Measurements from ENCODE around the gene TUBG2. TPM values are rescaled to one million over a fixed set of nuclear protein-coding genes. Genes with fewer than 3 reads are reported as not detected.

Gene TUBG2
- total and polyA plus RNA-seq, 8 donors = 13.1 to 40.2 (median 31.8) TPM

DNA sequence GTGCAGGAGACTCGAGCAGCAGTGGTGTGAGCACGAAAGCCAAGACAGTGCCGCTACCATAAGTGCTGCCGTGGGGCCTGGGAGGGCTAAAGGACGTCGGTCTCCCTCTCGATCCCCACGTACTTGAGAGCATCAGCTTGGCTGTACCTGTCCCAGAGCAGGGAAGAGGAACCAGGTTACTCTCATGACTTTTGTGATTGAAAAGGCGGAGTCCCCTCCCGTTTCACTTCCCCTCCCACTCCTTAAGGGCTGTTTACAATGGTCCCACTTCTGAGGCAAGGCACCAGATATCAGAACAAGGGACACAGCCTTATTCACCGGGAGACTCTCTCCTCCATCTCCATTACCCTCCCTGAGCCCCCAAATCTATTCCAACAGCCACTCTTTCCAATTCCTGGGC is 43.4 kb downstream of the TUBG2 start:
- peaks cover 0 to 86% of the 10 kb centered on the region in 2 donors for H3K36me3 ChIP-seq
- no peaks in the 10 kb centered on the region for H3K9me3 ChIP-seq
- DNase-seq (no peak), ATAC-seq (no peak)
- TF ChIP-seq, protein P1, sequence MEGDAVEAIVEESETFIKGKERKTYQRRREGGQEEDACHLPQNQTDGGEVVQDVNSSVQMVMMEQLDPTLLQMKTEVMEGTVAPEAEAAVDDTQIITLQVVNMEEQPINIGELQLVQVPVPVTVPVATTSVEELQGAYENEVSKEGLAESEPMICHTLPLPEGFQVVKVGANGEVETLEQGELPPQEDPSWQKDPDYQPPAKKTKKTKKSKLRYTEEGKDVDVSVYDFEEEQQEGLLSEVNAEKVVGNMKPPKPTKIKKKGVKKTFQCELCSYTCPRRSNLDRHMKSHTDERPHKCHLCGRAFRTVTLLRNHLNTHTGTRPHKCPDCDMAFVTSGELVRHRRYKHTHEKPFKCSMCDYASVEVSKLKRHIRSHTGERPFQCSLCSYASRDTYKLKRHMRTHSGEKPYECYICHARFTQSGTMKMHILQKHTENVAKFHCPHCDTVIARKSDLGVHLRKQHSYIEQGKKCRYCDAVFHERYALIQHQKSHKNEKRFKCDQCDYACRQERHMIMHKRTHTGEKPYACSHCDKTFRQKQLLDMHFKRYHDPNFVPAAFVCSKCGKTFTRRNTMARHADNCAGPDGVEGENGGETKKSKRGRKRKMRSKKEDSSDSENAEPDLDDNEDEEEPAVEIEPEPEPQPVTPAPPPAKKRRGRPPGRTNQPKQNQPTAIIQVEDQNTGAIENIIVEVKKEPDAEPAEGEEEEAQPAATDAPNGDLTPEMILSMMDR (IDR thresholded peaks at IDR 0.05) = no peak
- no peaks in the 10 kb centered on the region for H3K4me1 ChIP-seq
- intact Hi-C loops (cut with DNase I) = no loop called here
- no peak overlapping the region for H3K4me3 ChIP-seq
- H3K27ac ChIP-seq = no peak overlapping the region
- H3K27me3 ChIP-seq = no peaks in the 10 kb centered on the region

GRCh38 chr17:42704490-42704836 is 45.4 kb downstream of the TUBG2 start:
- H3K9me3 ChIP-seq = no peaks in the 10 kb centered on the region
- H3K36me3 ChIP-seq = peaks cover 0 to 100% of the 10 kb centered on the region in 2 donors
- TF ChIP-seq, protein P1 (IDR thresholded peaks at IDR 0.05) = no peak

DNA sequence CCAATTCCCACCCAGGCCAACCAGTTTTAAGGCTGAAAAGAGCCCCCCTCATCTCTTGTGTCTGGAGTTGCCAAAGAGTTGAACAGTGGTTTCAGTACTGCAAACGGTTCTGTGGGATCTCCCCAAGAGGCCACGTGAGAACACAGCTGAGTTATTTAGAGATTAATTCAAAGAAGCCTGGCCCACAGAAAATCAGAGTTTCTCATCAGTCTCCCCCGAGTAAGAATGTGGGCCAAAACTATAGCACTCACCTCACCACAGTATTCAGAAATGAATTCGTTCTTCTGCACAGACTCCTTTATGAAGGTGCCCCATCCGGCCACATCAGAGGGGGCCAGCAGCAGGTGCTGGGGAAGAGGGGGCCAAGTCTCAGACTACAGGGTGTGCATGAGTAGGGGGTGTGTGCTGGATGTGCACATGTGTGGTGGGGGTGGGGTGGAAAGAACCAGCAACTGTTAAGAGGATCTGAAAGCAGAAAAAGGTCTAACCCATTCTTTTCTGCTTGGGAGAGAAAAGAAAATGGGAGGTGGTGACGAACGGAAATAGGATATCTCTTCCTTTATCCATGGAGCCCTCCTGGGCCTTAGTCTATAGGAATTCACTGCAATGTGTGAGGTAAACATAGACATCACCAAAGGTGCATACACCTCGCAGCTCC is 45.9 kb downstream of the TUBG2 start:
- H3K9me3 ChIP-seq = no peaks in the 10 kb centered on the region
- H3K4me1 ChIP-seq = no peaks in the 10 kb centered on the region
- no peak overlapping the region for H3K27ac ChIP-seq
- no peak overlapping the region for H3K4me3 ChIP-seq
- no peaks in the 10 kb centered on the region for H3K27me3 ChIP-seq
- TF ChIP-seq, protein P1 (IDR thresholded peaks at IDR 0.05) = no peak
- peaks cover 0 to 100% of the 10 kb centered on the region in 2 donors for H3K36me3 ChIP-seq
- intact Hi-C loops (cut with DNase I) = no loop called here
- ATAC-seq = no peak
- no peak for DNase-seq

More at GRCh38 chr17:42704490-42704836, 45.4 kb downstream of the TUBG2 start:
- no peak for DNase-seq
- no peak for ATAC-seq
- Histone ChIP-seq H3K27me3 (no peaks in the 10 kb centered on the region), H3K27ac (no peak overlapping the region), H3K4me3 (no peak overlapping the region), H3K4me1 (no peaks in the 10 kb centered on the region)
- intact Hi-C loops (cut with DNase I) = no loop called here

DNA sequence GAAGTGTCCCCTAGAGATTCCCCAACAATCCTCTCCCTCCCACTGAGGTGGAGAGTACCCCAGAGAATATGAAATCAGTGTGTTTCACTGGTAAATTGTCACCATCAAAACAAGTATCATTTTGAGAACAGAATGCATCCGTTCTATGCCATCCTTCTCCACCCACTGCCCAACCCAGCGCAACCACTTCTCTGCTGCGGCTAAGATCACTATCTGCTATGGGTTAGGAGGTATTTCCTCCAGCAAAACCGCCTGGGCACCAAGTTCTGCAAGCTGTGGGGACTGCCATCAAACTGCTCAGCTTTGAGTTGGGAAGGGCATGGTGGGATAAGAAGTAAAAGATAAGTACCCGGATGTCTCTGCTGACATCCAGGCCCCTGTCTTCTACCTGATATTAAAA is 47.6 kb downstream of the TUBG2 start:
- no peak overlapping the region for H3K27ac ChIP-seq
- no peaks in the 10 kb centered on the region for H3K27me3 ChIP-seq
- intact Hi-C loops (cut with DNase I) = no loop called here
- TF ChIP-seq, protein P1 (IDR thresholded peaks at IDR 0.05) = no peak
- peaks cover 0 to 100% of the 10 kb centered on the region in 2 donors for H3K36me3 ChIP-seq
- no peak for ATAC-seq
- H3K4me3 ChIP-seq = no peak overlapping the region
- DNase-seq = no peak
- no peaks in the 10 kb centered on the region for H3K4me1 ChIP-seq
- H3K9me3 ChIP-seq = no peaks in the 10 kb centered on the region

GRCh38 chr17:42708588-42708987 is 49.5 kb downstream of the TUBG2 start:
- TF ChIP-seq, protein P1 (IDR thresholded peaks at IDR 0.05) = no peak
- intact Hi-C loops (cut with DNase I) = no loop called here
- no peak for DNase-seq
- Histone ChIP-seq H3K4me1 (no peaks in the 10 kb centered on the region), H3K27ac (no peak overlapping the region), H3K4me3 (no peak overlapping the region), H3K36me3 (peaks cover 0 to 100% of the 10 kb centered on the region in 2 donors), H3K27me3 (no peaks in the 10 kb centered on the region), H3K9me3 (no peaks in the 10 kb centered on the region)
- ATAC-seq = no peak

All from left lung (tissue), 10 donors.